ENCODE measurements around the gene ITPR1.

DNA sequence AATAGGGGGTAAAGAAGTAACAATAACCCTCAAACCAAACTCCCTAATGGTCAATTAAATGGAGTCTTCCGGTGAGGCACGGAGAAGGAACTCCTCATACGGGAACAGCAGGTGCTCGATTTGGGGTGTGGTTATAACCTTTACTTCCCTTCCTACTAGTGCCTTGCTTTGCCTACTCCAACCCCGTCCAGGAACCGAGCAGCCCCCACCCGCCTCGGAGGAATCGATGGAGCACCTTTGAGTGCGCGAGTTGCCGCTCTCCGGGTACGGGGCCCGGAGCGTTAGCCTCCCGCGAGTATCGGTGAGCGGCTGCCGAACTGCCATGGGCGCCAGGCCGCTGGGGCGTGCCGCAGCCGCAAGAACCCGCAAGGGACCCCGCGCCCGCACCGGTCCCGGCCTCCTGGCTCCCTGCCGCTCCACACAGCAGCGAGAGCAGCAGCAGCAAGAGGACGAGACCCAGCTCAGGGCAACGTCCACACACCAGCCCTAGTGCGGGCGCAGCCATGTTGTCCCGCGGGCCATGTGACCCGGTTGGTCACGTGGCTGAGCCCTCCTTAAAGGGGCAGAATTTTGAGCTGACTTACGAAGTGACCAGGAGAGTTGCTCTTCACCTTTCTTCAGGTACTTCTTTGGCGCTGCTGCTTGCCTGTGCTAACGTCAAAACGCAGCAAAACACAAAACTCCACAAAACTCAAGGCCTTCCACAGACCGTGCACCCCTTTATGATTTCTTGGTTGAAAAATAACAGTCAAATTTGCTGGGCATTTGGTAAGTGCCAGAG lies 26.2 kb upstream of the ITPR1 start, which contains the start of gene SUMF1:
- TF ChIP-seq POLR2AphosphoS5 (IDR thresholded peaks at IDR 0.05; ENCODE audit: low read depth, low read length), result peak; percentile 74
- TF ChIP-seq, protein P1, sequence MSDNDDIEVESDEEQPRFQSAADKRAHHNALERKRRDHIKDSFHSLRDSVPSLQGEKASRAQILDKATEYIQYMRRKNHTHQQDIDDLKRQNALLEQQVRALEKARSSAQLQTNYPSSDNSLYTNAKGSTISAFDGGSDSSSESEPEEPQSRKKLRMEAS (IDR thresholded peaks at IDR 0.05; ENCODE audit: low read depth), result peak; percentile 96
- TF ChIP-seq, protein P2, sequence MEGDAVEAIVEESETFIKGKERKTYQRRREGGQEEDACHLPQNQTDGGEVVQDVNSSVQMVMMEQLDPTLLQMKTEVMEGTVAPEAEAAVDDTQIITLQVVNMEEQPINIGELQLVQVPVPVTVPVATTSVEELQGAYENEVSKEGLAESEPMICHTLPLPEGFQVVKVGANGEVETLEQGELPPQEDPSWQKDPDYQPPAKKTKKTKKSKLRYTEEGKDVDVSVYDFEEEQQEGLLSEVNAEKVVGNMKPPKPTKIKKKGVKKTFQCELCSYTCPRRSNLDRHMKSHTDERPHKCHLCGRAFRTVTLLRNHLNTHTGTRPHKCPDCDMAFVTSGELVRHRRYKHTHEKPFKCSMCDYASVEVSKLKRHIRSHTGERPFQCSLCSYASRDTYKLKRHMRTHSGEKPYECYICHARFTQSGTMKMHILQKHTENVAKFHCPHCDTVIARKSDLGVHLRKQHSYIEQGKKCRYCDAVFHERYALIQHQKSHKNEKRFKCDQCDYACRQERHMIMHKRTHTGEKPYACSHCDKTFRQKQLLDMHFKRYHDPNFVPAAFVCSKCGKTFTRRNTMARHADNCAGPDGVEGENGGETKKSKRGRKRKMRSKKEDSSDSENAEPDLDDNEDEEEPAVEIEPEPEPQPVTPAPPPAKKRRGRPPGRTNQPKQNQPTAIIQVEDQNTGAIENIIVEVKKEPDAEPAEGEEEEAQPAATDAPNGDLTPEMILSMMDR (IDR thresholded peaks at IDR 0.05), result no peak
- no peak for TF ChIP-seq GATA2 (CRISPR knock-in tag; IDR thresholded peaks at IDR 0.05)
- TF ChIP-seq EP300 (IDR thresholded peaks at IDR 0.05; ENCODE audit: borderline replicate concordance in 1 of 2, low read depth in 1 of 2, low read length in 1 of 2), result peak in 1 of 2 experiments; percentile 52; a peak in 1 of 4 replicates
- no peak for TF ChIP-seq FOXJ3 (CRISPR knock-in tag; IDR thresholded peaks at IDR 0.05)

Measured in SK-N-SH (cell line).